Central memory CD8-positive, alpha-beta T cell (primary cell): Measurements from ENCODE around the gene ZNF182.
A peak's percentile ranks its signal among the peaks of the same experiment; 100 is the strongest.
"Not testable (repeated sequence)": the region's sequence is repeated elsewhere in the genome, so short reads cannot be mapped to it uniquely, and the experiment has no call there.

Experiments
- ATAC-seq: fragments of 150-1000 bp; cut with Tn5 transposase; replicated peaks from 2 replicates; pipeline ENCODE4 v1.10.0; 2022; ENCODE audit warnings: mild to moderate bottlenecking, moderate FRiP score, moderate number of reproducible peaks; ENCODE audit not compliant: poor library complexity, severe bottlenecking; ENCODE audit errors: extremely low read depth
- DNase-seq, 2 donors: peaks; one replicate each; pipeline ENCODE4 v3.0.0; 2021; ENCODE audit warnings: low spot score in 2 of 2
- H3K27ac Mint-ChIP-seq: one replicate; pipeline ENCODE4 v1.8.0; 2022; ENCODE audit warnings: low read depth, mild to moderate bottlenecking, moderate library complexity, mixed read lengths
- H3K27me3 Mint-ChIP-seq: one replicate; pipeline ENCODE4 v1.8.0; 2022; ENCODE audit warnings: mixed read lengths
- H3K36me3 Mint-ChIP-seq: one replicate; pipeline ENCODE4 v1.8.0; 2022; ENCODE audit warnings: mild to moderate bottlenecking, moderate library complexity, mixed read lengths; ENCODE audit not compliant: insufficient read depth
- H3K4me1 Mint-ChIP-seq: one replicate; pipeline ENCODE4 v1.8.0; 2022; ENCODE audit warnings: mixed read lengths
- H3K4me3 Mint-ChIP-seq: one replicate; pipeline ENCODE4 v1.8.0; 2022; ENCODE audit warnings: mild to moderate bottlenecking, moderate library complexity, mixed read lengths
- H3K9me3 Mint-ChIP-seq: one replicate; pipeline ENCODE4 v1.8.0; 2022; ENCODE audit warnings: mixed read lengths

ZNF182 gene

DNA sequence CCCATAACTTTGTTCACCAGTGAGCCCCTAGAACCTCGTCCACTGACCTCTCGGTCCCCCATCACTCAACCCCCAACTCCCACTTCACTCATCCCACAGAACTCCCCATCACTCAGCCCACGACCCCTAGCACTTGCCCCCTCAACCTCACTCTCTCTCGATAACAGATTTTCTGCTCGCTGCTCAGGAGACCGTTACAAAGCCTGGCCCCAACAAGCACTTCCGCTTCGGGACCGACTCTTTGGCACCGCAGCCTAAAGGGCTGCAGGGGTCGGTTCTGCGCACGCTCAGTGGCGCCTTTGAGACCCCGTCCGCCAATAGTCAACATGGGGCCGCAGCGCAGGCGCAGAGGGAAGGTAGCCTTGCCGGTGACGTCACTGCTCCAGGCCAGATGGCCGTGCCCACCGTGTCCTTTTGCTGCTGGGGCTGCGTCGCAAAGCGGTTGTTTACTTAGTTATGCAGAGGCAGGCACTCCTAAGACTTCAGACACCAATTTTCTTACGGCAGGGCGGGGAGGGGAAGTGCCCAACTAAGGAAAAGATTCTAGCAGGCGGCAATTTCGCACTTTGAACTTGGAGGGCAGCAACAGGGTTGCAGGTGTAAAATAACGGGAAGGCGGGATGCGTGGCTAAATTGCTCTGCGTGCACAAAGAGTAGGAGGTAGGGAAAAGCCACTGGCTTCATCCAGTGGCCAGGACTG is at the start of gene ZNF182:
Gene ZNF182 (minus strand): TSS at position 232 of the 700 bp plus-strand sequence. CDS start 1,380 bp downstream, outside the sequence.
- Mint-ChIP-seq H3K4me3 (peak within 1 kb of the TSS; percentile 97), H3K4me1 (peaks cover 10% of the 10 kb centered on the region), H3K27me3 (no peaks in the 10 kb centered on the region), H3K9me3 (no peaks in the 10 kb centered on the region), H3K36me3 (peaks cover 12% of the 10 kb centered on the region), H3K27ac (peak within 1 kb of the TSS; percentile 99)
- ATAC-seq (peak; percentile 91), DNase-seq (peak; percentile 84 to 90)

DNA sequence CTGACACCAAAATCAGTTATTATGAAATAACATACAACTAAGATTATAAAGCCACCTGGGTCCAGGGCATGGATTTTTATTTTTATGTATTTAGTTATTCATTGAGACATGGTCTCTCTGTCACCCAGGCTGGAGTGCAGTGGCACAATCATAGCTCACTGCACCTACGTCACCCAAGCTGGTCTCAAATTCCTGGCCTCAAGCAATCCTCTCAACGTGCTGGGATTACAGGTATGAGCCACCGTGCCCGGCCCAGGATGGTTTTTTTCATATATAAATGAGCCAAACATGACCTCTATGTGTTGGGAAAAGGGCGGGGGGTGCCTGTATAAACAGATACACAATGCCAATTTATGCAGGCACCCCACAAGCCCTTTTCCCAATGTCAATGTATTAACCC is 43.1 kb upstream of the ZNF182 start:
- H3K27ac Mint-ChIP-seq, result no peak overlapping the region
- H3K4me1 Mint-ChIP-seq, result no peaks in the 10 kb centered on the region

DNA sequence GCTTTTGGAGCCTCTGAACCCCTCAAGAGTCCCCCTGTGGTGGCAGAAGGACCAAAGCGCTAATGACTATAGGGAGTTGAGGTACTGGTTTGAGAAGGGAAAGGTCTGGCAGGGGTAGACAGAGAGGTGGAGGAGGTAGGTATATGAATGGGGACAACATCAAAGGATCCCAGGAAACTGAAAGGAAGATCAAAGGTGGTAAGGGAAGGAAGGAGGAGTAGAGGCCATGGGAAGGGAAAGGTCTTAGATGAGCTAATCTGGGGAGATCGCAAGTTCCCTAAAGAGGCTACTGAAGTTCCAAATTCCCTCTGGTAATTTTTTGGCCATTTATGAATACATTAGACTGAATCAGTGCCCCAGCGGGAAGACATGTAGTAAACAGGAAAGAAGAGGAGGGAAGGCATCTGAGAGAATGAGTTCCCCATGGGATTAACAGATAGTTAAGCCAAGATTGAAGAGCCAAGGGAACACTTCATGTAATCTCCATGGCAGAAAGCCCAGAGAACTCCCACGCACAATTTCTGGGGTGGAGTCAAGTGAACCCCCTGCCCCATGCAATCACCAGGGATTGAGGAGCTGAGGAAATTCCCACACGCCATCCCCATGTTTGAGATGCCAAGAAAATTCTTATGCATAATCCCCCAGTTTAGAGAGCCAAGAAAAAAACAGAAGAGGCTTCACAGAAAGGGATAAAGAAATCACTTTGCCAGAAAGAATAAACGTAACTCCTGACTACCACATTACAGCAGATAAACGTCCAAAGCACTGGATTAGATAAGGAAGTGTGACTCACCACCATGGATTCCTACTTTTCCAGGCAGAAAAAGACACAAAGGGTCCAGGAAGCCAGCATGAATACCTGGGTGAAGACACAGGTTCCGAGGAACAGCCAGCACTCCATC is 41.9 kb upstream of the ZNF182 start:
- Mint-ChIP-seq H3K27ac (no peak overlapping the region), H3K4me1 (no peaks in the 10 kb centered on the region), H3K9me3 (no peaks in the 10 kb centered on the region), H3K4me3 (no peak overlapping the region), H3K36me3 (no peaks in the 10 kb centered on the region), H3K27me3 (no peaks in the 10 kb centered on the region)
- DNase-seq (no peak), ATAC-seq (no peak)

More for the DNA sequence above, 43.1 kb upstream of the ZNF182 start:
- Mint-ChIP-seq H3K27me3 (no peaks in the 10 kb centered on the region), H3K36me3 (no peaks in the 10 kb centered on the region), H3K9me3 (no peaks in the 10 kb centered on the region), H3K4me3 (no peak overlapping the region)
- DNase-seq (no peak), ATAC-seq (no peak)

DNA sequence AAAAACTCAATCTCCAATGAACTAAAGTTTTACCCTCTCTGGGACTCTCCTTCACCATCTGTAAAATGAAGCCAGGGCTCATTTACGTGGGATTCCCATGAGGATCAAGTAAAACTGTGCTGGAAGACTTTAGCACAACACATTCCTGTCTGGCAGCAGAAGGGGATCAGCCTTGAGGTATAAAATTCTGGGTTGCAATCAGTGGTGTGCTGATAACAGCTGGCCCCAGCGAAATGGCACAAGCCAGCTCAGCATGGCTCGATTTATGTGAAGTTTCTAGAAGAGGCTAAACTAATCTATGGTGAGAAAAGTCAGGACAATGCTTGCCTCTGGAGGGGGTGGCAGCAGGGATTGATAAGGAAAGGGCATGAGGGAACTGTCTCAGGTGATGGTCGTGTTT is 39.3 kb upstream of the ZNF182 start:
- no peaks in the 10 kb centered on the region for H3K36me3 Mint-ChIP-seq
- ATAC-seq, result no peak
- no peaks in the 10 kb centered on the region for H3K27me3 Mint-ChIP-seq
- DNase-seq, result no peak
- no peak overlapping the region for H3K27ac Mint-ChIP-seq
- H3K9me3 Mint-ChIP-seq, result no peaks in the 10 kb centered on the region
- H3K4me3 Mint-ChIP-seq, result no peak overlapping the region
- no peaks in the 10 kb centered on the region for H3K4me1 Mint-ChIP-seq

DNA sequence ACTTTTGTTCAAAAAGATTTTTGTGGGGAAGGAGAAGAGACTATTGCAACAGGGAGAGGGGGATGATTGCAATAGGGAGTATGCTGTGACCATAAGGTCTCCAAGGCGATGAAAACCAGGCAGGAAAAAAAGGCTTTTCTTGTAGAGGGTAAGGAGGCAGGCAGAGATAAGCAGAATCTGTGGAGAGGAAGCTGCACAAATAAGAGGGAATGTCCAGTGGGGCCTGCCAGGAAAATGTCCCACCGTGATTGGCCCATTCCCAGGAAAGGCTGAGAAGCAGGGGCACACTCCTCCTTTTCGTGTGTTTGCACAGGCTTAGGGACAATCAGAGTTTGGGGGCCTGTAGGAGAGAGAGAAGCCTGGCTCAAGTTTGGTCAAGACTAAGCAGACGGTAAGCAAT is 32.1 kb upstream of the ZNF182 start:
- no peak overlapping the region for H3K27ac Mint-ChIP-seq
- no peaks in the 10 kb centered on the region for H3K4me1 Mint-ChIP-seq
- no peak for DNase-seq
- no peak overlapping the region for H3K4me3 Mint-ChIP-seq
- no peak for ATAC-seq
- no peaks in the 10 kb centered on the region for H3K27me3 Mint-ChIP-seq
- H3K36me3 Mint-ChIP-seq, result peaks cover 2% of the 10 kb centered on the region
- H3K9me3 Mint-ChIP-seq, result no peaks in the 10 kb centered on the region

DNA sequence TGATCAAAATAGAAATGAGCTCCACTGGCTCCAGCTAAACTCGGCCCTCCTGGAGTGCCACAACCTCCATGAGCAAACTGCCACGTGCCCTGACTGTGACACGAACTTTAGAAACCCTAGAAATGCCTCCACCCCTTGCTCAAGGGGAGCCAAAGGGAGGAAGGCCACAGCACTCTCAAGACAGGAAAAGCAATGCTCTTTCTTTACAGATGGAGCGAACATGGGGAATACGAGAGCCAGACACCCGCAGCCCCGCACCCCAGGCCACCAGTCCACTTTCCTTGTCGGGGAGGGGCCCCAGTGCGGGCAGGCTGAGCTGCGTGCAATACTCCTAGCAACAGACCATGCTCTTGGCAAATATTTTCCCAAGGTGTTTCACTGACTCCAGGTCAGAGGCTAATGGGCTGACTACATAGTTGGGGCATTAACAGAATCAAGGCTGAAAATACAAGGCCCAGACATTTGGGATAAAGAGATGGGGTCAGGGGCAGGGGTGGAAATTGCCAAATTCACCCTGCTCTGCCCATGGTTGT is 26.9 kb upstream of the ZNF182 start:
- not testable (repeated sequence) for H3K36me3 Mint-ChIP-seq, H3K4me3 Mint-ChIP-seq, H3K4me1 Mint-ChIP-seq, ATAC-seq, DNase-seq, H3K27ac Mint-ChIP-seq, H3K9me3 Mint-ChIP-seq, H3K27me3 Mint-ChIP-seq

DNA sequence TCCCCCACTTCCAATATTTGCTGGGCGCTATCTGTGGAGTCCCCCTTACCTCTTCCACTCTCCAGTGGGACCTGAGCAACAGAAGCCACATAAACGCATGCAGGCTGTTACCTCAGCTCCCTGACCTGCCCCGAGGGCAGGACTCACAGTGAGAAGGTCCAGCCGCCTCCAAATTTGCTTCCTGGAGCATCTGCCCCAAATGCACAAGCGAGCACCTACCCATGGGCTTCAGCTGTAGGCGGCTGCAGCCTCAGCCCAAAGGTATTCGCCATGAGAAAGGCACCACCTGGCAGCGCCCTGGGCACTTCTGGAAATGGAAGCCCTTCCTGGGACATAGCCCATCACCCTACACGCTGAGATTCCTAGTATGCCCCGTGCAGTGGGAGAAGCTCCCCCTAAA is 26.4 kb upstream of the ZNF182 start:
- Mint-ChIP-seq H3K27ac (no peak overlapping the region), H3K9me3 (no peaks in the 10 kb centered on the region), H3K4me3 (no peak overlapping the region), H3K4me1 (peaks cover 6% of the 10 kb centered on the region), H3K27me3 (no peaks in the 10 kb centered on the region), H3K36me3 (peaks cover 2% of the 10 kb centered on the region)
- ATAC-seq (no peak), DNase-seq (no peak)

DNA sequence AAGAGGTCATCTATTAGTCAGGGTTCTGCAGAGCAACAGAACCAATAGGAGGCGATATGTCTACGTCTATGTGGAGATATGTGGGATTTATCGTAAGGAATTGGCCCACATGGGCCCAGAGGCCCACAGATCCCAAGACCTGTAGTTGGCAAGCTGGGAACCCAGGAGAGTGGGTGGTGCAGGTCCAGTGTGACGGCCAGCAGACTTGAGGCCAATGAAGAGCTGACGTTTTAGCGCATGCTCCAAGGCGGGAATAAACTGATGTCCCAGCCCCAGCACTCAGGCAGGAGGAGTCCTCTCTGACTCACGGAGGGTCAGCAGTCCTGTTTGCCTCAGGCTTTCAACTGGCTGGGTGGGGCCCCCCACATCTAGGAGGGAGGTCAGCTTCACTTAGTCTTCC is 24.3 kb upstream of the ZNF182 start:
- H3K27ac Mint-ChIP-seq, result no peak overlapping the region
- ATAC-seq (no peak), DNase-seq (no peak)
- H3K27me3 Mint-ChIP-seq, result no peaks in the 10 kb centered on the region
- H3K36me3 Mint-ChIP-seq, result peaks cover 2% of the 10 kb centered on the region
- H3K9me3 Mint-ChIP-seq, result no peaks in the 10 kb centered on the region
- H3K4me1 Mint-ChIP-seq, result peaks cover 6% of the 10 kb centered on the region
- H3K4me3 Mint-ChIP-seq, result no peak overlapping the region

DNA sequence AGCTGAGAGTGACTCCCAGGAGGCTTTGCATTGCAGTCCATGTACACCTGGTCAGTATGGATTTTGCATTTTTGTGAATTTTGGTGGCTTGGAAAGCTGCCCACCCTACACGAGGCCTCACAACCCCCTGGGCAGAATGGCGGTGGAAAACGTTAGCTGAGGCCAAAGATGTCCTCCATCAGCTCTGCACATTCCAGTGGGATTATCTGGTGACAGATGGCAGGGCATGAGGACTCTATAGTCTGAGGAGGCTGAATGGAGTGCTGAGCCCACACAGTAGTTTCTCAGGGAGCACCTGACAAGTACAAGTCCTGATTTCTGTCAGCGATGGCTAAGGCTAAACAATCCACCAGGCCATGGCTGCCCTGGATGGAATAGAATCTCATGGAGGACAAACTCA is 23.8 kb upstream of the ZNF182 start:
- H3K4me1 Mint-ChIP-seq, H3K4me3 Mint-ChIP-seq, DNase-seq, H3K27me3 Mint-ChIP-seq, H3K27ac Mint-ChIP-seq, H3K9me3 Mint-ChIP-seq, H3K36me3 Mint-ChIP-seq, ATAC-seq: not testable (repeated sequence)

DNA sequence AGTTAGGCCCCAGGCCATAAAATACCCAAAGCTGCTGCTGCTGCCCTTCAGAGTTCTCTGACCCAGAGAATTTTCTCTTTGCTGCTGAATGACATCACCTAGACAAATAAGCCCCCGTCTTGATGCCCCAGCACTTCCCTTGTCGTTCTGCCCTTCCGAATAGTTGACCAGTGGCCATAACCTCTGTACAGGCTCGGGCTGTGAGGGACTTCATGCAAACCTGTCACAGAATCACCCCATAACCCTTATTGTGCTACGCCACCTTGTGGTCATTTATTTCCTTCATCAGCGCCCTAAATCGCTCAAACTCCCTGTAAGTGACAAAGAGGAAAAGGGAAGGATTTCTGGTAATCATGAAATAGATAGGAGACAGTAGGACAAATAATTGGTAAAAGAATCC is 21.8 kb upstream of the ZNF182 start:
- Mint-ChIP-seq H3K9me3 (no peaks in the 10 kb centered on the region), H3K36me3 (no peaks in the 10 kb centered on the region), H3K4me1 (peaks cover 13% of the 10 kb centered on the region), H3K27ac (no peak overlapping the region), H3K27me3 (no peaks in the 10 kb centered on the region), H3K4me3 (no peak overlapping the region)
- DNase-seq, result peak in 1 of 2 donors; percentile 13
- no peak for ATAC-seq

DNA sequence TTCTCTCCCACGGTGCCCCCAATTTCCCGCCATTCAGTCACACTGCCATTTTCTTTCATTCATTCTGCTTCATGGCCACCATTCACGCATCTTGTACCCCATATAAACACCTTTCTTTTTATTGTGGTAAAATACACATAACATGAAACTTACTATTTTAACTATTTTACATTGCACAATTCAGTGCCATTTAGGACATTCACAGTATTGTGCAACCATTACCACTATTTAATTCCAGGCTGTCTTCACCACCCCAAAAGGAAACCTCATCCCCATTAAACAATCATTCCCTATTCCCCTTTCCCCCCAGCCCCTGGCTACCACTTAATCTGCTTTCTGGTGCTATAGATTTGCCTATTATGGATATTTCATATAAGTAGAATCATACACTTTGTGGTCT is 18.9 kb upstream of the ZNF182 start:
- ATAC-seq (no peak), DNase-seq (no peak)
- Mint-ChIP-seq H3K4me1 (peaks cover 13% of the 10 kb centered on the region), H3K4me3 (no peak overlapping the region), H3K36me3 (no peaks in the 10 kb centered on the region), H3K9me3 (no peaks in the 10 kb centered on the region), H3K27ac (no peak overlapping the region), H3K27me3 (no peaks in the 10 kb centered on the region)

DNA sequence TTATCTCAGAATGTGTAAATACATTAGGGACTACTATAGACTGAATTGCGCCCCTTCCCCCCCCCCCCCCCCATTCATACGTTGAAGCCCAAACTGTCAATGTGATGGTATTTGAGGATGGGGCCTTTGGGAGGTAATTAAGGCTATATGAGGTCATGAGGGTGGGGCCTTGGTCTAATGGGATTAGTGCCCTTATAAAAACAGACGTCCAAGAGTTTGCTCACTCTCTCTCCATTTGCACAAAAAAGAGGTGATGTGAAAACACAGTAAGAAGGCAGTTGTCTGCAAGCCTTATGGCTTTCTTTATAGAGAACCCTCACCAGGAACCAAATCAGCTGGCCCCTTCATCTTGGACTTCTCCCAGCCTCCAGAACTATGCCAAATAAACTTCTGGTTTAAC is 18.3 kb upstream of the ZNF182 start:
- Mint-ChIP-seq H3K4me3 (no peak overlapping the region), H3K27ac (no peak overlapping the region), H3K27me3 (no peaks in the 10 kb centered on the region), H3K9me3 (no peaks in the 10 kb centered on the region), H3K36me3 (no peaks in the 10 kb centered on the region), H3K4me1 (peaks cover 13% of the 10 kb centered on the region)
- ATAC-seq (no peak), DNase-seq (no peak)
